ENCODE data around the gene NAV2. TPM values are rescaled to one million over a fixed set of nuclear protein-coding genes. Genes with fewer than 3 reads are reported as not detected.

NAV2 gene
- total RNA-seq, 1 experiment from 2014 or later = 22.7 TPM

GRCh38 chr11:19746086-19746485, 33.4 kb downstream of the NAV2 start:
- Histone ChIP-seq H3K4me3 (ENCODE audit: low read depth in 2 of 2, low read length in 2 of 2) (no peak overlapping the region), H3K9me3 (ENCODE audit: control insufficient read depth, insufficient read depth, low read depth, low read length) (no peaks in the 10 kb centered on the region), H3K27ac (ENCODE audit: low read length) (no peak overlapping the region), H3K4me1 (ENCODE audit: control insufficient read depth, insufficient read depth, low read length) (no peaks in the 10 kb centered on the region), H3K36me3 (ENCODE audit: control insufficient read depth, insufficient read depth, low read length) (no peaks in the 10 kb centered on the region), H3K27me3 (ENCODE audit: control insufficient read depth, insufficient read depth, low read length) (no peaks in the 10 kb centered on the region)
- intact Hi-C loops (cut with micrococcal nuclease; ENCODE audit: unreplicated experiment) = no loop called here
- BruUV-seq (replicated peaks) = no TSS peak
- ATAC-seq (no peak), DNase-seq (ENCODE audit: low read depth, low spot score) (no peak)
- in situ Hi-C loops (cut with HindIII; ENCODE audit: low pct_unique_long_range_greater_than_20kb, low sequenced_read_pairs) = no loop called here
- ChIA-PET POLR2A (no interaction called here), CTCF (no interaction called here)
- TF ChIP-seq SIN3A (IDR thresholded peaks at IDR 0.05; ENCODE audit: borderline replicate concordance, insufficient read depth, low read depth, low read length) = no peak
- TF ChIP-seq REST (IDR thresholded peaks at IDR 0.05; ENCODE audit: insufficient read depth in 1 of 2, low read depth in 2 of 2, low read length in 1 of 2) = no peak
- no peak for TF ChIP-seq POLR2AphosphoS5 (IDR thresholded peaks at IDR 0.05; ENCODE audit: low read depth, low read length)

- no peak overlapping the region for H3K4me3 ChIP-seq (ENCODE audit: low read depth in 2 of 2, low read length in 2 of 2)
- in situ Hi-C loops (cut with HindIII; ENCODE audit: low pct_unique_long_range_greater_than_20kb, low sequenced_read_pairs) = no loop called here
- no peaks in the 10 kb centered on the region for H3K27me3 ChIP-seq (ENCODE audit: control insufficient read depth, insufficient read depth, low read length)
- intact Hi-C loops (cut with micrococcal nuclease; ENCODE audit: unreplicated experiment) = no loop called here
- ATAC-seq (no peak), DNase-seq (ENCODE audit: low read depth, low spot score) (no peak)
- ChIA-PET CTCF (interaction anchor here (0.6 kb wide), 1 partner anchor 156 kb away, joined by 3 read pairs; no protein-coding TSS in a partner anchor), POLR2A (no interaction called here)
- no TSS peak for BruUV-seq (replicated peaks)
- no peaks in the 10 kb centered on the region for H3K4me1 ChIP-seq (ENCODE audit: control insufficient read depth, insufficient read depth, low read length)
- no peaks in the 10 kb centered on the region for H3K36me3 ChIP-seq (ENCODE audit: control insufficient read depth, insufficient read depth, low read length)
- H3K27ac ChIP-seq (ENCODE audit: low read length) = no peak overlapping the region
- TF ChIP-seq SIN3A (IDR thresholded peaks at IDR 0.05; ENCODE audit: borderline replicate concordance, insufficient read depth, low read depth, low read length) = no peak
- no peak for TF ChIP-seq REST (IDR thresholded peaks at IDR 0.05; ENCODE audit: insufficient read depth in 1 of 2, low read depth in 2 of 2, low read length in 1 of 2)
- TF ChIP-seq POLR2AphosphoS5 (IDR thresholded peaks at IDR 0.05; ENCODE audit: low read depth, low read length) = no peak
- TF ChIP-seq TCF7L2 (IDR thresholded peaks at IDR 0.05; ENCODE audit: low read depth, low read length) = no peak
- TF ChIP-seq, protein P1, sequence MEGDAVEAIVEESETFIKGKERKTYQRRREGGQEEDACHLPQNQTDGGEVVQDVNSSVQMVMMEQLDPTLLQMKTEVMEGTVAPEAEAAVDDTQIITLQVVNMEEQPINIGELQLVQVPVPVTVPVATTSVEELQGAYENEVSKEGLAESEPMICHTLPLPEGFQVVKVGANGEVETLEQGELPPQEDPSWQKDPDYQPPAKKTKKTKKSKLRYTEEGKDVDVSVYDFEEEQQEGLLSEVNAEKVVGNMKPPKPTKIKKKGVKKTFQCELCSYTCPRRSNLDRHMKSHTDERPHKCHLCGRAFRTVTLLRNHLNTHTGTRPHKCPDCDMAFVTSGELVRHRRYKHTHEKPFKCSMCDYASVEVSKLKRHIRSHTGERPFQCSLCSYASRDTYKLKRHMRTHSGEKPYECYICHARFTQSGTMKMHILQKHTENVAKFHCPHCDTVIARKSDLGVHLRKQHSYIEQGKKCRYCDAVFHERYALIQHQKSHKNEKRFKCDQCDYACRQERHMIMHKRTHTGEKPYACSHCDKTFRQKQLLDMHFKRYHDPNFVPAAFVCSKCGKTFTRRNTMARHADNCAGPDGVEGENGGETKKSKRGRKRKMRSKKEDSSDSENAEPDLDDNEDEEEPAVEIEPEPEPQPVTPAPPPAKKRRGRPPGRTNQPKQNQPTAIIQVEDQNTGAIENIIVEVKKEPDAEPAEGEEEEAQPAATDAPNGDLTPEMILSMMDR (IDR thresholded peaks at IDR 0.05) = no peak
- H3K9me3 ChIP-seq (ENCODE audit: control insufficient read depth, insufficient read depth, low read depth, low read length) = no peaks in the 10 kb centered on the region
Measured at GRCh38 chr11:19747634-19748033, 35.0 kb downstream of the NAV2 start.
